CD8-positive, alpha-beta memory T cell (primary cell): ENCODE measurements around the gene ANTKMT. TPM values are rescaled to one million over a fixed set of nuclear protein-coding genes. Genes with fewer than 3 reads are reported as not detected.

ENCODE experiments used
- CTCF ChIA-PET: fragments of 350-600 bp; sonication (Branson Sonifier 250); formaldehyde crosslinking; loops from one replicate; lab custom pipeline; 2021; ENCODE audit warnings: antibody characterized with exemption; lab: Charles Lee
- POLR2A ChIA-PET: fragments of 350-600 bp; sonication (Branson Sonifier 250); formaldehyde crosslinking; loops from one replicate; lab custom pipeline; 2021; ENCODE audit warnings: antibody characterized with exemption; lab: Charles Lee
- DNase-seq, 5 donors: peaks; one replicate each; pipeline versions ENCODE4 v3.0.0 to v3.0.0-alpha.2; 2020 to 2022; ENCODE audit warnings: mixed read lengths in 1 of 5
- H3K27ac ChIP-seq: one replicate; pipeline ENCODE4 v1.7.0; 2013; ENCODE audit warnings: low read depth, mild to moderate bottlenecking, low read length, moderate library complexity
- H3K27me3 ChIP-seq: 2 replicates; pipeline ENCODE4 v1.7.0; 2013; ENCODE audit warnings: low read length, mild to moderate bottlenecking; ENCODE audit not compliant: insufficient read depth, poor library complexity, severe bottlenecking
- H3K36me3 ChIP-seq: 2 replicates; pipeline ENCODE4 v1.7.0; 2013; ENCODE audit warnings: mild to moderate bottlenecking, low read length, moderate library complexity; ENCODE audit not compliant: insufficient read depth
- H3K4me1 ChIP-seq: 2 replicates; pipeline ENCODE4 v1.7.0; 2013; ENCODE audit warnings: mild to moderate bottlenecking, low read length, moderate library complexity; ENCODE audit not compliant: insufficient read depth
- H3K4me3 ChIP-seq: 2 replicates; pipeline ENCODE4 v1.7.0; 2013; ENCODE audit warnings: mild to moderate bottlenecking, low read length
- H3K9me3 ChIP-seq: 2 replicates; pipeline ENCODE4 v1.7.0; 2013; ENCODE audit warnings: mild to moderate bottlenecking, low read length
- H3K27ac Mint-ChIP-seq, 8 donors: one replicate each; pipeline ENCODE4 v1.8.0; 2020 to 2021; ENCODE audit warnings: mixed read lengths in 8 of 8, mild to moderate bottlenecking in 6 of 8, inconsistent platforms in 3 of 8, moderate library complexity in 3 of 8
- H3K27me3 Mint-ChIP-seq, 2 donors: one replicate each; pipeline ENCODE4 v1.8.0; 2020 to 2021; ENCODE audit warnings: mixed read lengths in 2 of 2, mild to moderate bottlenecking in 1 of 2, moderate library complexity in 1 of 2
- H3K36me3 Mint-ChIP-seq, 3 donors: one replicate each; pipeline ENCODE4 v1.8.0; 2020 to 2021; ENCODE audit warnings: mixed read lengths in 3 of 3, inconsistent platforms in 1 of 3, mild to moderate bottlenecking in 1 of 3
- H3K4me1 Mint-ChIP-seq, 3 donors: one replicate each; pipeline ENCODE4 v1.8.0; 2020 to 2021; ENCODE audit warnings: mixed read lengths in 3 of 3, inconsistent platforms in 1 of 3, mild to moderate bottlenecking in 1 of 3
- H3K4me3 Mint-ChIP-seq, 7 donors: one replicate each; pipeline ENCODE4 v1.8.0; 2020 to 2021; ENCODE audit warnings: mixed read lengths in 7 of 7, mild to moderate bottlenecking in 6 of 7, moderate library complexity in 4 of 7, inconsistent platforms in 2 of 7
- H3K9me3 Mint-ChIP-seq, 5 donors: one replicate each; pipeline ENCODE4 v1.8.0; 2020 to 2022; ENCODE audit warnings: mixed read lengths in 5 of 5, mild to moderate bottlenecking in 3 of 5, moderate library complexity in 2 of 5, inconsistent platforms in 1 of 5
- polyA plus RNA-seq: library from polyadenylated mRNA; unstranded; fragments of 300-500 nt; fragmentation: Illumina TruSeq; gene quantifications from one replicate; pipeline ENCODE4 v1.2.3, GENCODE V29; 2021
- total RNA-seq, 2 experiments: library from RNA; stranded (reverse); gene quantifications; one replicate each; pipeline ENCODE4 v1.2.3, GENCODE V29; 2021

The ANTKMT gene
- total and polyA plus RNA-seq, 3 experiments from 2014 or later = 64.2 to 127 (median 72.0) TPM

GRCh38 chr16:678858-679813, 41.8 kb upstream of the ANTKMT start:
- Histone ChIP-seq H3K36me3 (peaks cover 8% of the 10 kb centered on the region), H3K4me1 (peaks cover 32% of the 10 kb centered on the region), H3K9me3 (no peaks in the 10 kb centered on the region), H3K27ac (peak overlapping the region; percentile 24), H3K27me3 (no peaks in the 10 kb centered on the region), H3K4me3 (peak overlapping the region; percentile 51)
- DNase-seq = peak; percentile 52 to 74 (median 56)
- peaks cover 0 to 30% (median 3%) of the 10 kb centered on the region in 3 donors for H3K36me3 Mint-ChIP-seq
- ChIA-PET CTCF (interaction anchor here (0.6 to 1.3 kb wide), 3 partner anchors 12 to 43 kb away, joined by 3 to 7 read pairs (median 4); partner anchors contain the start of genes METTL26 and RHOT2), POLR2A (interaction anchor here (1.1 to 1.9 kb wide), 3 partner anchors 10 to 43 kb away, joined by 4 to 7 read pairs (median 5); partner anchors contain the start of gene METTL26)
- H3K9me3 Mint-ChIP-seq = no peaks in the 10 kb centered on the region
- peaks cover 0 to 6% of the 10 kb centered on the region in 2 donors for H3K27me3 Mint-ChIP-seq
- peaks cover 13 to 50% (median 20%) of the 10 kb centered on the region in 3 donors for H3K4me1 Mint-ChIP-seq
- peak overlapping the region; percentile 80 to 92 (median 81) for H3K4me3 Mint-ChIP-seq
- H3K27ac Mint-ChIP-seq = peak overlapping the region in 7 of 8 donors; percentile 66 to 86 (median 79)

GRCh38 chr16:679814-680624, 40.9 kb upstream of the ANTKMT start, which contains the start of gene STUB1:
TSS of gene STUB1 (plus strand) at chr16:680410. CDS start at chr16:680526, 116 bp downstream.
- Mint-ChIP-seq H3K4me3 (peak within 1 kb of the TSS; percentile 80 to 91 (median 82)), H3K4me1 (peaks cover 13 to 52% (median 20%) of the 10 kb centered on the region in 3 donors), H3K27ac (peak within 1 kb of the TSS; percentile 50 to 94 (median 82)), H3K36me3 (peaks cover 0 to 31% (median 3%) of the 10 kb centered on the region in 3 donors), H3K9me3 (no peaks in the 10 kb centered on the region), H3K27me3 (peaks cover 0 to 2% of the 10 kb centered on the region in 2 donors)
- Histone ChIP-seq H3K4me3 (peak within 1 kb of the TSS; percentile 67), H3K36me3 (peaks cover 8% of the 10 kb centered on the region), H3K27me3 (no peaks in the 10 kb centered on the region), H3K4me1 (peaks cover 32% of the 10 kb centered on the region), H3K27ac (peak within 1 kb of the TSS; percentile 72), H3K9me3 (no peaks in the 10 kb centered on the region)
- POLR2A ChIA-PET = interaction anchor here (0.9 to 1.9 kb wide), 7 partner anchors 10 to 108 kb away, joined by 3 to 15 read pairs (median 5); partner anchors contain the start of genes HAGHL, METTL26, RHOT2 and RPUSD1
- peak; percentile 81 to 91 (median 85) for DNase-seq
- CTCF ChIA-PET = interaction anchor here (0.8 to 1.8 kb wide), 5 partner anchors 10 to 31 kb away, joined by 3 to 8 read pairs (median 3); partner anchors contain the start of genes RHOT2, WDR24 and WDR90

- Mint-ChIP-seq H3K36me3 (peaks cover 0 to 31% (median 3%) of the 10 kb centered on the region in 3 donors), H3K4me3 (peak overlapping the region; percentile 62 to 88 (median 80)), H3K9me3 (no peaks in the 10 kb centered on the region), H3K4me1 (peaks cover 13 to 49% (median 20%) of the 10 kb centered on the region in 3 donors), H3K27ac (peak overlapping the region in 4 of 8 donors; percentile 9 to 94 (median 78)), H3K27me3 (no peaks in the 10 kb centered on the region)
- no peaks in the 10 kb centered on the region for H3K27me3 ChIP-seq
- CTCF ChIA-PET = interaction anchor here (0.8 to 1.8 kb wide), 5 partner anchors 9 to 31 kb away, joined by 3 to 8 read pairs (median 3); partner anchors contain the start of genes RHOT2, WDR24 and WDR90
- peaks cover 8% of the 10 kb centered on the region for H3K36me3 ChIP-seq
- DNase-seq = no peak
- POLR2A ChIA-PET = interaction anchor here (0.9 to 1.9 kb wide), 7 partner anchors 10 to 107 kb away, joined by 3 to 15 read pairs (median 5); partner anchors contain the start of genes HAGHL, METTL26, RHOT2 and RPUSD1
- peak overlapping the region; percentile 67 for H3K4me3 ChIP-seq
- H3K9me3 ChIP-seq = no peaks in the 10 kb centered on the region
- peak overlapping the region; percentile 72 for H3K27ac ChIP-seq
- peaks cover 35% of the 10 kb centered on the region for H3K4me1 ChIP-seq
These were observed 40.4 kb upstream of the ANTKMT start for GRCh38 chr16:680625-680945.

- Mint-ChIP-seq H3K4me3 (peak overlapping the region; percentile 62 to 88 (median 78)), H3K36me3 (peaks cover 0 to 32% (median 3%) of the 10 kb centered on the region in 3 donors), H3K4me1 (peaks cover 13 to 55% (median 20%) of the 10 kb centered on the region in 3 donors), H3K27me3 (no peaks in the 10 kb centered on the region), H3K27ac (peak overlapping the region in 5 of 8 donors; percentile 9 to 94 (median 77)), H3K9me3 (no peaks in the 10 kb centered on the region)
- Histone ChIP-seq H3K9me3 (no peaks in the 10 kb centered on the region), H3K27me3 (no peaks in the 10 kb centered on the region), H3K4me3 (peak overlapping the region; percentile 67), H3K4me1 (peaks cover 36% of the 10 kb centered on the region), H3K36me3 (peaks cover 8% of the 10 kb centered on the region), H3K27ac (peak overlapping the region; percentile 72)
- ChIA-PET POLR2A (interaction anchor here (0.9 to 1.9 kb wide), 6 partner anchors 9 to 107 kb away, joined by 3 to 15 read pairs (median 5); partner anchors contain the start of genes HAGHL, METTL26, RHOT2 and RPUSD1), CTCF (interaction anchor here (0.8 to 2.3 kb wide), 7 partner anchors 9 to 32 kb away, joined by 3 to 8 read pairs (median 4); partner anchors contain the start of genes RHOT2, WDR24 and WDR90)
- DNase-seq = no peak
These were observed 39.8 kb upstream of the ANTKMT start for GRCh38 chr16:680967-681745.

GRCh38 chr16:681746-682427, 39.1 kb upstream of the ANTKMT start:
- Mint-ChIP-seq H3K4me1 (peaks cover 13 to 55% (median 18%) of the 10 kb centered on the region in 3 donors), H3K36me3 (peaks cover 0 to 33% (median 3%) of the 10 kb centered on the region in 3 donors), H3K27ac (peak overlapping the region in 6 of 8 donors; percentile 12 to 94 (median 67)), H3K4me3 (peak overlapping the region; percentile 66 to 84 (median 81)), H3K9me3 (no peaks in the 10 kb centered on the region), H3K27me3 (no peaks in the 10 kb centered on the region)
- no peak for DNase-seq
- Histone ChIP-seq H3K27me3 (no peaks in the 10 kb centered on the region), H3K27ac (peak overlapping the region; percentile 72), H3K4me3 (no peak overlapping the region), H3K4me1 (peaks cover 36% of the 10 kb centered on the region), H3K36me3 (peaks cover 8% of the 10 kb centered on the region), H3K9me3 (no peaks in the 10 kb centered on the region)
- ChIA-PET CTCF (interaction anchor here (1.3 to 2.3 kb wide), 5 partner anchors 8 to 14 kb away, joined by 3 to 8 read pairs (median 7); partner anchors contain the start of genes RHOT2 and WDR24), POLR2A (interaction anchor here (0.6 to 1.8 kb wide), 4 partner anchors 8 to 1088 kb away, joined by 3 to 15 read pairs (median 6); partner anchors contain the start of gene WDR24)
